Panc1 (cell line): ENCODE measurements around the gene ETDB.

Source experiments
- POLR2AphosphoS5 ChIP-seq: IDR thresholded peaks from 2 replicates; pipeline ENCODE4 v1.6.1; 2012; ENCODE audit warnings: mild to moderate bottlenecking, low read depth, low read length, moderate library complexity
- SIN3A ChIP-seq: IDR thresholded peaks from 2 replicates; pipeline ENCODE4 v1.6.1; 2012; ENCODE audit warnings: low read depth, mild to moderate bottlenecking, low read length, moderate library complexity, borderline replicate concordance; ENCODE audit not compliant: insufficient read depth
- TCF7L2 ChIP-seq: IDR thresholded peaks from 2 replicates; pipeline ENCODE4 v1.6.1; 2011; ENCODE audit warnings: mild to moderate bottlenecking, low read depth, low read length, inconsistent platforms
- TF ChIP-seq, protein P1 (sequence below): fragments of 450-650 bp; IDR thresholded peaks from 2 replicates; pipeline ENCODE4 v1.5.1; 2017; ENCODE audit warnings: mild to moderate bottlenecking
- TF ChIP-seq, protein P2 (sequence below), 2 experiments: IDR thresholded peaks; 2 replicates each; pipeline ENCODE4 v1.6.1; 2011 to 2012; ENCODE audit warnings: low read depth in 2 of 2, control low read depth in 1 of 2, low read length in 1 of 2, mild to moderate bottlenecking in 1 of 2, moderate library complexity in 1 of 2; ENCODE audit not compliant: insufficient read depth in 1 of 2

DNA sequence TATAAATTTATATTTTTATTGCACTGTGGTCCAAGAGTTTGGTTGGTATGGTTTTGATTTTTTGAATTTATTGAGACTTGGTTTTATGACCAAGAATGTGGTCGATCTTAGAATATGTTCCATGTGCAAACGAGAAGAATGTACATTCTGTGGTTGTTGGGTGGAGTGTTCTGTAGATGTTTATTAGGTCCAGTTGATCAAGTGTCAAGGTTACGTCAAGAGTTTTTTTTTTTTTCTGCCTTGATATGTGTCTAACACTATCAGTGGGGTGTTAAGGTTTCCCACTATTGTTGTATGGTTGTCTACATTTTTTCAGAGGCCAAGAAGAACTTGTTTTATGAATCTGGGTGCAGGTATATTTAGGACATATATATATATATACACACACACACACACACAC lies 10.8 kb downstream of the ETDB start:
- TF ChIP-seq, protein P1, sequence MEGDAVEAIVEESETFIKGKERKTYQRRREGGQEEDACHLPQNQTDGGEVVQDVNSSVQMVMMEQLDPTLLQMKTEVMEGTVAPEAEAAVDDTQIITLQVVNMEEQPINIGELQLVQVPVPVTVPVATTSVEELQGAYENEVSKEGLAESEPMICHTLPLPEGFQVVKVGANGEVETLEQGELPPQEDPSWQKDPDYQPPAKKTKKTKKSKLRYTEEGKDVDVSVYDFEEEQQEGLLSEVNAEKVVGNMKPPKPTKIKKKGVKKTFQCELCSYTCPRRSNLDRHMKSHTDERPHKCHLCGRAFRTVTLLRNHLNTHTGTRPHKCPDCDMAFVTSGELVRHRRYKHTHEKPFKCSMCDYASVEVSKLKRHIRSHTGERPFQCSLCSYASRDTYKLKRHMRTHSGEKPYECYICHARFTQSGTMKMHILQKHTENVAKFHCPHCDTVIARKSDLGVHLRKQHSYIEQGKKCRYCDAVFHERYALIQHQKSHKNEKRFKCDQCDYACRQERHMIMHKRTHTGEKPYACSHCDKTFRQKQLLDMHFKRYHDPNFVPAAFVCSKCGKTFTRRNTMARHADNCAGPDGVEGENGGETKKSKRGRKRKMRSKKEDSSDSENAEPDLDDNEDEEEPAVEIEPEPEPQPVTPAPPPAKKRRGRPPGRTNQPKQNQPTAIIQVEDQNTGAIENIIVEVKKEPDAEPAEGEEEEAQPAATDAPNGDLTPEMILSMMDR: no peak
- TF ChIP-seq TCF7L2: no peak
- no peak for TF ChIP-seq SIN3A
- TF ChIP-seq, protein P2, sequence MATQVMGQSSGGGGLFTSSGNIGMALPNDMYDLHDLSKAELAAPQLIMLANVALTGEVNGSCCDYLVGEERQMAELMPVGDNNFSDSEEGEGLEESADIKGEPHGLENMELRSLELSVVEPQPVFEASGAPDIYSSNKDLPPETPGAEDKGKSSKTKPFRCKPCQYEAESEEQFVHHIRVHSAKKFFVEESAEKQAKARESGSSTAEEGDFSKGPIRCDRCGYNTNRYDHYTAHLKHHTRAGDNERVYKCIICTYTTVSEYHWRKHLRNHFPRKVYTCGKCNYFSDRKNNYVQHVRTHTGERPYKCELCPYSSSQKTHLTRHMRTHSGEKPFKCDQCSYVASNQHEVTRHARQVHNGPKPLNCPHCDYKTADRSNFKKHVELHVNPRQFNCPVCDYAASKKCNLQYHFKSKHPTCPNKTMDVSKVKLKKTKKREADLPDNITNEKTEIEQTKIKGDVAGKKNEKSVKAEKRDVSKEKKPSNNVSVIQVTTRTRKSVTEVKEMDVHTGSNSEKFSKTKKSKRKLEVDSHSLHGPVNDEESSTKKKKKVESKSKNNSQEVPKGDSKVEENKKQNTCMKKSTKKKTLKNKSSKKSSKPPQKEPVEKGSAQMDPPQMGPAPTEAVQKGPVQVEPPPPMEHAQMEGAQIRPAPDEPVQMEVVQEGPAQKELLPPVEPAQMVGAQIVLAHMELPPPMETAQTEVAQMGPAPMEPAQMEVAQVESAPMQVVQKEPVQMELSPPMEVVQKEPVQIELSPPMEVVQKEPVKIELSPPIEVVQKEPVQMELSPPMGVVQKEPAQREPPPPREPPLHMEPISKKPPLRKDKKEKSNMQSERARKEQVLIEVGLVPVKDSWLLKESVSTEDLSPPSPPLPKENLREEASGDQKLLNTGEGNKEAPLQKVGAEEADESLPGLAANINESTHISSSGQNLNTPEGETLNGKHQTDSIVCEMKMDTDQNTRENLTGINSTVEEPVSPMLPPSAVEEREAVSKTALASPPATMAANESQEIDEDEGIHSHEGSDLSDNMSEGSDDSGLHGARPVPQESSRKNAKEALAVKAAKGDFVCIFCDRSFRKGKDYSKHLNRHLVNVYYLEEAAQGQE (IDR thresholded peaks at IDR 0.05; ENCODE audit: insufficient read depth in 1 of 2, low read depth in 2 of 2, low read length in 1 of 2): no peak
- TF ChIP-seq POLR2AphosphoS5: no peak
